Lower leg skin (tissue), 3 donors: Measurements from ENCODE around the gene KCNN4.

Source experiments
- CTCF ChIP-seq, 3 donors: fragments of 450-650 bp; IDR thresholded peaks; one replicate each; pipeline ENCODE4 v1.5.1; 2016; ENCODE audit warnings: antibody characterized with exemption in 3 of 3, mild to moderate bottlenecking in 3 of 3, moderate library complexity in 2 of 3
- POLR2A ChIP-seq, 2 donors: fragments of 450-650 bp; IDR thresholded peaks; one replicate each; pipeline ENCODE4 v1.6.1; 2016 to 2017; ENCODE audit warnings: antibody characterized with exemption in 2 of 2, mild to moderate bottlenecking in 1 of 2, moderate library complexity in 1 of 2

- TF ChIP-seq CTCF (IDR thresholded peaks at IDR 0.05) (no peak), POLR2A (IDR thresholded peaks at IDR 0.05) (no peak)
Measured at GRCh38 chr19:43776286-43776685, 4.5 kb downstream of the KCNN4 start.
